ENCODE results near the gene MEGF6.

The MEGF6 gene

GRCh38 chr1:3657096-3657475 is 45.8 kb upstream of the MEGF6 start:
- H3K4me3 ChIP-seq (ENCODE audit: low read depth, low read length): no peak overlapping the region
- peaks cover 3% of the 10 kb centered on the region; the same call in 1 of the 2 replicates for H3K4me1 ChIP-seq
- no peaks in the 10 kb centered on the region for H3K36me3 ChIP-seq
- DNase-seq: no peak
- H3K9me3 ChIP-seq: no peaks in the 10 kb centered on the region
- TF ChIP-seq, protein P1, sequence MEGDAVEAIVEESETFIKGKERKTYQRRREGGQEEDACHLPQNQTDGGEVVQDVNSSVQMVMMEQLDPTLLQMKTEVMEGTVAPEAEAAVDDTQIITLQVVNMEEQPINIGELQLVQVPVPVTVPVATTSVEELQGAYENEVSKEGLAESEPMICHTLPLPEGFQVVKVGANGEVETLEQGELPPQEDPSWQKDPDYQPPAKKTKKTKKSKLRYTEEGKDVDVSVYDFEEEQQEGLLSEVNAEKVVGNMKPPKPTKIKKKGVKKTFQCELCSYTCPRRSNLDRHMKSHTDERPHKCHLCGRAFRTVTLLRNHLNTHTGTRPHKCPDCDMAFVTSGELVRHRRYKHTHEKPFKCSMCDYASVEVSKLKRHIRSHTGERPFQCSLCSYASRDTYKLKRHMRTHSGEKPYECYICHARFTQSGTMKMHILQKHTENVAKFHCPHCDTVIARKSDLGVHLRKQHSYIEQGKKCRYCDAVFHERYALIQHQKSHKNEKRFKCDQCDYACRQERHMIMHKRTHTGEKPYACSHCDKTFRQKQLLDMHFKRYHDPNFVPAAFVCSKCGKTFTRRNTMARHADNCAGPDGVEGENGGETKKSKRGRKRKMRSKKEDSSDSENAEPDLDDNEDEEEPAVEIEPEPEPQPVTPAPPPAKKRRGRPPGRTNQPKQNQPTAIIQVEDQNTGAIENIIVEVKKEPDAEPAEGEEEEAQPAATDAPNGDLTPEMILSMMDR (IDR thresholded peaks at IDR 0.05; ENCODE audit: low read depth, low read length): no peak
- H3K27me3 ChIP-seq: no peaks in the 10 kb centered on the region

- no peak for DNase-seq
Measured at GRCh38 chr1:3656450-3657095, 45.3 kb upstream of the MEGF6 start.

GRCh38 chr1:3654549-3655281 is 43.4 kb upstream of the MEGF6 start:
- H3K4me1 ChIP-seq: peaks cover 3% of the 10 kb centered on the region; the same call in 1 of the 2 replicates
- TF ChIP-seq, protein P1 (IDR thresholded peaks at IDR 0.05; ENCODE audit: low read depth, low read length): no peak
- 0 out of 2 replicates have a peak, but pooled peaks cover 3% of the 10 kb centered on the region for H3K27me3 ChIP-seq
- no peaks in the 10 kb centered on the region for H3K36me3 ChIP-seq
- H3K4me3 ChIP-seq (ENCODE audit: low read depth, low read length): no peak overlapping the region
- no peak for DNase-seq
- no peaks in the 10 kb centered on the region for H3K9me3 ChIP-seq

More at GRCh38 chr1:3656450-3657095, 45.3 kb upstream of the MEGF6 start:
- Histone ChIP-seq H3K4me3 (ENCODE audit: low read depth, low read length) (no peak overlapping the region), H3K27me3 (0 out of 2 replicates have a peak, but pooled peaks cover under 1% of the 10 kb centered on the region), H3K4me1 (peaks cover 3% of the 10 kb centered on the region; the same call in 1 of the 2 replicates), H3K36me3 (no peaks in the 10 kb centered on the region), H3K9me3 (no peaks in the 10 kb centered on the region)
- TF ChIP-seq, protein P1 (IDR thresholded peaks at IDR 0.05; ENCODE audit: low read depth, low read length): no peak

- no peaks in the 10 kb centered on the region for H3K9me3 ChIP-seq
- peak overlapping the region; percentile 51 for H3K4me3 ChIP-seq (ENCODE audit: low read depth, low read length)
- peaks cover 3% of the 10 kb centered on the region; the same call in 1 of the 2 replicates for H3K4me1 ChIP-seq
- TF ChIP-seq, protein P1 (IDR thresholded peaks at IDR 0.05; ENCODE audit: low read depth, low read length): no peak
- 0 out of 2 replicates have a peak, but pooled peaks cover 3% of the 10 kb centered on the region for H3K27me3 ChIP-seq
- DNase-seq: no peak
- no peaks in the 10 kb centered on the region for H3K36me3 ChIP-seq
Measured at GRCh38 chr1:3653286-3653618, 41.9 kb upstream of the MEGF6 start.

GRCh38 chr1:3652548-3653285 is 41.4 kb upstream of the MEGF6 start:
- H3K4me1 ChIP-seq: 0 out of 2 replicates have a peak, but pooled peaks cover under 1% of the 10 kb centered on the region
- no peaks in the 10 kb centered on the region for H3K36me3 ChIP-seq
- peak overlapping the region; percentile 51 for H3K4me3 ChIP-seq (ENCODE audit: low read depth, low read length)
- 0 out of 2 replicates have a peak, but pooled peaks cover 3% of the 10 kb centered on the region for H3K27me3 ChIP-seq
- DNase-seq: peak; percentile 29
- H3K9me3 ChIP-seq: no peaks in the 10 kb centered on the region
- TF ChIP-seq, protein P1 (IDR thresholded peaks at IDR 0.05; ENCODE audit: low read depth, low read length): no peak

Data from BE2C (cell line).